Epidermal melanocyte (primary cell): ENCODE data around the gene TAPT1.

Source experiments
- DNase-seq: peaks from one replicate; pipeline ENCODE4 v3.0.0; 2011; ENCODE audit warnings: low spot score; ENCODE audit not compliant: insufficient read length

The TAPT1 gene

DNA sequence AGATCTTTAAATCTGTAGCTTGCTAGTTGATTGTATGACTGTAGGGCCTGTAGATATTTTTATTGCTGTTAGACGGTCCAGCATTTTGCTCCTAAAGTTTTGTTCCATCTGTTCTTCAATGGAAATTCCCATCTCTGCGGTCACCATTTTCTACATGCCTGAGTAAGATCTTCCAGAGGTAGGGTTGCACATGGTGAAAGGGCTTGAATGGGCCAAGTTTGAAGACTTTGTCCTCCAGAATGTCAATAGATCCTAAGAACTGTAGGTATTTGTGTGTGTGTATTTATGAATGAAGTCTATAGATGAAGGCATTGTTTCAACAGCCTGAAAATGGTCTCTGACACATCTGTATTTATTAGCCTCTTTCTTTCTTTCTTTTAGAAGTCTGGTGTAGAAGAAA lies 22.3 kb upstream of the TAPT1 start:
- DNase-seq: no peak

- no peak for DNase-seq
Observed at GRCh38 chr4:16245241-16245640, 19.0 kb upstream of the TAPT1 start.

DNA sequence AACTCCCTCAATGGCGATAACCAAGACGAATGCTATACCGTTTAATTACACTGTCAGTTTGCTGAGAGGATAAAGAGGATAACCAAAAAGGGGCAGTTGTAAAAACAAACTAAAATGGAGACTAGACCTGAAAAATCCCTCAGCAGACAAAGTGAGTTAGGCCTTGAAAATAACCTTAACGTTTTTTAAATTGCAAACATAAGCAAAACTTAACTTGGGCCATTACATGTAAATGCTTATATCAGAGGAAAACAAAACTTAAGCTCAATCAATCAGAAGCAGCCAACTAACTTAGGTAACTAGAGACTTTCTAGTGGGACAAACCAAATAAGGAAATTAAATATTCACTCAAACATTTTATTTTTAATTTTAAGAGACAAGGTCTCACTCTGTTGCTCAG lies 17.0 kb upstream of the TAPT1 start:
- no peak for DNase-seq

- no peak for DNase-seq
Observed at GRCh38 chr4:16240300-16240699, 14.0 kb upstream of the TAPT1 start.

GRCh38 chr4:16239086-16239485 lies 12.8 kb upstream of the TAPT1 start:
- DNase-seq: no peak

DNA sequence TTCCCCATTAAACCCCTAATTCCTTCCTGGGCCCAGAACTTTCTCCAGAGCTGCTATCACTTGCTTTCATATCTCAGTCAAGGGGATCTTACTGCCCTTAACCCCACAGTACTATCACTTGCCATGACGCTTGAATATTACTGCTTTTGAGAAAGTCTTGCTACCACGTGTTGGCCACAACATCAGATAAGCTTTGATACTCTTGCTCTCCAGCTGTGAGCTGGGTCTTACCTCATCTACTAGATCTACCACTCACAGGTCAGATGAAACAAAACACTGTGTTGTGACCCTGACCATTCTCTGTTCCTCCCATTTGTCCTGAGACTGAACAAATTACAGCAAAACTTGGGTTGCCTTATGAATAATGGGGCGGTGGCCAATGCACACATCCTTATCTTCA lies 12.1 kb upstream of the TAPT1 start:
- DNase-seq: no peak

GRCh38 chr4:16237715-16238114 lies 11.4 kb upstream of the TAPT1 start:
- no peak for DNase-seq

DNA sequence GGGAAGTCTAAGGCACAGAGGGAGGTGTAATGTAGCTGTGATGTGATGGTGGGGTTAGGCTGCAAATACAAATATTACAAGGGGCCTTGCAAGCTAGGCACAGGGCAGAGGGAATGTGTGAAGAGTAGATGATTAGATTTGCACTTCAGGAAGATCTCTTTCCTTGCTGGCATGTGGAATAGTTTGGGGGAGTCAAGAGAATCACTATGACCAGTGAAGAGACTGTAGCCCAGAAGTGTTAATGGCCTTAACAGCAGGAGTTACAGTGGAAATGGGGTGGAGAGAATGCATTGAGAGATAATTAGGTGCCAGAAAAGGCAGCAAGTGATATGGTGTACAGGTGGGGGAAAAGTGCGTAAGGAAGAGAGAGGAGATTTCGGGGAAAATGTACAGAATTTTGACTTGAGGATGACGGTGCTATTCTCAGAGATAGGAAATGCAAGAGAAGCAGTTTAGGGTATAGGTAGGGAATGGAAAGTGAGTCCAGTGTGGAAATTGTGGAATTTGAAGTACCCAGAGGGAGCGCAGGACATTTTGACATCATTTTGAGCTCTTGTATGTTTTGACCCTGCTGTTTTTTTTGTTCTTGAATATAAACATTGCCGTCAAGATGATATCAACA lies 10.2 kb upstream of the TAPT1 start:
- no peak for DNase-seq

GRCh38 chr4:16235209-16235608 lies 8.9 kb upstream of the TAPT1 start:
- DNase-seq: no peak

DNA sequence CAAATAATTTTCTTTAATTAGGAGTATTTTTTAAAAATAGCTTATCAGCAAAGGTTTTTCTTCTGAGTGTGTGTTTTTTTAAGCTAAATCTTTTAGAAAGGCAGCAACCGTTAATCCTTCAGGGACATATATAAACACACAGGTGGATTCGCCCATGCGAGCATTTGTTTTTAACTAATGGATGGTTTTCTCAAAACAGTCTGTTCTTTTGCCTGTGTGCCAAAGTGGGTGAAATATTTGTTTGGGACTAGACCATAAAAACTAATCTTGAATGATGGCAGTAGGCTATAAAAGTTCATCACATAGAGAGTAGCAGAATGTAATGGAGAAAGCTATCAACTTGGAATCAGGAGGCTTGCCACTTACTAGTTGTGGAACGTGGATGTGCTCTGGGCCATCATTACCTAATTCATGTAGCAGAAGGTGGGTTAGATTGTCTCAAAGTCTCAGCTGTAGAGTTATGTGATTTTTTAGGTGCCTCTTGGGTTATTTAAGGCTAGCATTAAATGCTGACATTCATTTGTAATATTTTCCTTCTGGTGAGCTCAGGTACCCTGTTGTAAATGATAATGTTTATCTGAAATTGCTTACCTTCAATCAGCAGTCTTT lies 7.4 kb upstream of the TAPT1 start:
- DNase-seq: no peak

DNA sequence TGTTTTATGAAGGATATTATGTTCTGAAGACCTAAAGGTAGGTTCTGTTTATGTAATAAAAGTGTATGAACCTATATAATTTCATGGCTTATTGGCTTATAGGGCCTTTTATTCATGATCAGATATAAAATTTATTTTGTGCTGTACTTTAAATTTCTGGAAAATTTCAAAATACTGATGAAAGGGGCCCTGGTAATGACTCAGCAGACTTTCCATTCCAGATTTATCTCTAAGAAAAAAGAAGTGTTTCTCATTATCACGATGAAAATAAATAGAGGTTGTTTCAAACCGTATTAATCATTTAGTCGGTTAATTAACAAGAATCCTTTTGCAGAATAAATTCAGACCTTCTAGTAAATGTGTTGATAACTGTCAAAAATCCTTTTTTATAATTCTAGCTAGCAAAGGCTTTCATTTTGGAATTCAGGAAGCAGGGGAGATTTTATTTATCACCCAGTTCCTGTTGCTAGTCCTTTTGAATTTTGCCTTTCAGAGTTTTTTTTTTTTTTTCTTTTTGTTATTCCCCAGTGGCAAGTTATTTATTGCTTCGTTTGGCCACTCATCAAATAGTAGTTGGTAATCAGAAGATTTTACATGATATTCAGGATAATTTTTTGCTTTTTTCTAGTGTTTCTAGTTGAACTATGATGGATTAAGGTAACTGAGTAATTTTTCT lies 5.4 kb upstream of the TAPT1 start:
- DNase-seq: no peak

DNA sequence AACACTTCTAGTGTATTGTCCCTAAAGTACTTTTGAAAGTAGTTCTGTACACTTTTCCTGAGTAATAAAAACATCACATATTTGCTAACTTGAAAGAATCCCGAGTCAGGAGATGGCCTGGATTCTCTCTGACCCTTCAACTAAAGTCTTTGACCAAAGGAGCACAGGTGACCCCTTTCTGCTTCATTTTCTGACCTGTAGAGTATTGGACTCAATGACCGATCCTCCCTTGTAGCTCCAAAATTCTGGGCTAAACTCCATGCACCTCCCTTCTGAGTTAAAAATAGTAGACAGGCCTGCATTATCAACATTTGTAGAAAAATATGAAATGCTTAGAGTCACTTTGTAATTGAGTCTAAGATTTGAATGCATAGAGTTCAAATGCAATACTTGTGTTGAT lies 4.0 kb upstream of the TAPT1 start:
- no peak for DNase-seq

DNA sequence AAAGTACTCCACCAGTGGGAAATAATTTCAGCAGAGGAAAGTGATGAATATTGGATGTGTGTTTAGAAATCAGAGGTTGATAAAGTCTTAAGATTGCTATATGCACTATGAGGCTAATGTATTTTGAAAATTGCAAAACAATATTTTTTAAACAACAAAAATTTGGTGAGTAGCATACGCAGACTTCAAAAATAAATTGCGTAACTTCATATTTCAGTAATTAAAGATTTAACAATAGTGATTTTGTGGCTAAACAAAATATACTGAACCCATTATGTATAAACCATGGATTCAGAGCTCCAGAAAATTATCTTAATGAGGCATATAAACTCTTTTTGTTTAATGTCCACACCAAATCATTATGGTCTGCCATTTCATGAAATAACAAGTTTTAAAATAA lies 3.3 kb upstream of the TAPT1 start:
- DNase-seq: no peak

DNA sequence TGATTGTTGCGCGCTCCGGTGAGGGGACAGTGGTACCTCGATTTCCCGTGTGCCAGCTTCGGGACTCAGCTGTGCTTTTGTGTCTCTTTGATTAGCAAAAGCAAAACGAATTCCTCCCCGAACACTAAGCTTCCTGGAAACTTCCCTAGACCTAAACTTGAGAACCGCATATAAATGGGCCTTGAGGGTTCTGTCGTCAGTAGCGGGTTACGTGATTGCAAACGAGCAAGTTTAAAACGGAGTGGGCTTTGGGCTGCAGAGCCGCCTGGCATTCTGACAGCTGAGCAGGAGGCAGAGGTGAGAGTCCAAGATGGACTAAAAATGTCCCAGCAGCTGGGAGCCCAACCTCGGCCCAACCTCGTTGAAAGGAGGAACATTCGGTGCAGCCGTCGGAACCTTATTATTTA lies 1.2 kb upstream of the TAPT1 start:
- no peak for DNase-seq

DNA sequence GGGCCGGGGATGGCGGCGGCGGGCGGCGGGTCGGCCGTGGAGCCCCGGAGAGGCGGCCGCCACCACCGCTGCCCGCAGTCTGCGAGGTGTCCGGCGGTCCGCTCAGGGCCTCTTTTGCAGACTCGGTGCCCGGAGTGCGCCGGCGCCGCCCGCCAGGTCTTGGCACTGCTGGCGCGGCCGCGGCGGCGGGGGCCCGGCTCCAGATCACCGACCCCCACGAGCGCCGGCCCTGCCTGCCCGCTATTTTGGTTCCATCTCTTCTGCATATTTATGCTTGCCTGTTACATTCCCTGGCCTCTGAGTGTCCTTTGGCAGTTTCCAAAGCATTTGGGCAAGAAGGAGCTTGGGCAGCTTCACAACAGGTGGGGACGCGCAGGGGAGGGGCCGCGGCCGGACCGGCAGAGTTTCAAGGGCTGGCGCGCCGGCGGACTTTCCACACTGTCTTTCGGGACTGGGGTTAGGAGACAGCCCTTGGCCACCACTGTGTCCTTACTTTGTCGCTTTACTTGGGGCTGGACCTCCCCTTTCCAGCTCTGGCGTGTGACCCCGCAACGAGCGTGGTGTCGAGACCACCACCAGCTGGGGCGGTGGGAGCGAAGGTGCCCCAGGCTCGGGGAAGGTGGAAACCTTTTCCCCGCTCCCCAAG lies 668 bp upstream of the TAPT1 start:
- no peak for DNase-seq

- no peak for DNase-seq
Observed at GRCh38 chr4:16225167-16225862, 956 bp downstream of the TAPT1 start.

- no peak for DNase-seq
Observed at GRCh38 chr4:16224264-16225166, 1.8 kb downstream of the TAPT1 start.

DNA sequence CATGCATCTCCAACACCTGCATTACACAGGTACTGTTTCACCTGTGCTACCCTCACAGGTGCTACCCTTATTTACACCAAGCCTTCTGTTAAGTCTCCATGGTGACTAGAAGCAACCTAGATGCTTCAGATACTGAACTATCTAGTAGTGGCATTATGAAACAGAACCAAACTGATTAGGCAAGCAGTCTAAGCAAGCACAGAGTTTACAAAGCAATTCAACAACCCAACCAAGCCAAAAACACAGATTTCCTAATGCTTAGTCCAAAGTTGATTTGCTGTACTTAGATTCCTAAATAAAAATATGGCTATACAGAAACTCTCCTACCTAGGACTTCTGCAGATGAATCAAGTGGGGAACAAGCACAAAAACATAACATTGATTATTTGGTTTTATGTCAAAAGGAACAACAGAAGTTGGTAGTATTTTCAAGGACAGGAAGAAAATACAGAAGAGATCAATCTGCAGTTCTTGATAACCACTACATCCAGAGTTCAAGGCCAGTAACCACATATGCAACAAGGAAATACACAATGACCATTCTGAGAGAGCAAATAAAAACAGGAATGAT lies 3.2 kb downstream of the TAPT1 start:
- no peak for DNase-seq

DNA sequence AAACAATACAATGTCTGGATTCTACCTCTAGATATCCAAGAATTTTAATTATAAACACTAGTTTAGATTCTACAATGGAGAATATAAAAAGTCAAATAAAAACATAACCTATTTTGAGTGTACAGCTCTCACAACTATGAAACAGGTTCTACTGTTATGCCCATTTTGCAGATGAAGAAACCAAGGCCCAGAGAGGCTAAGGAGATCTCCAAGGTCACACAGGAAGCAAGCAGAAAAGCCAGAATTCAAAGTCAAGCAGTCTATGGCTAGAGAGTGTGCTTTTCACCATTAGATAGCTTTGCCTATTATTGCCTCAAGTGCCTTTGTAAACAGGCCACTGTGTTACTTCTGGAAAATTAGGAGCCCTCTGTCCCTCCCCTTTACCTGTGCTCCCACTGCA lies 7.3 kb downstream of the TAPT1 start:
- no peak for DNase-seq

- no peak for DNase-seq
Observed at GRCh38 chr4:16217300-16218051, 8.8 kb downstream of the TAPT1 start.
